HepG2 (cell line): ENCODE results near the gene STXBP4. TPM values are rescaled to one million over a fixed set of nuclear protein-coding genes. Genes with fewer than 3 reads are reported as not detected.

ENCODE experiments used
- ATAC-seq: fragments of 200-7000 bp; cut with Tn5 transposase; 3 replicates; pipeline ENCODE4 v1.9.1; 2020; ENCODE audit warnings: mild to moderate bottlenecking, moderate library complexity
- BruUV-seq: library from RNA; stranded (reverse); fragments of 400-500 nt; replicated peaks from 2 replicates; lab custom pipeline; 2021; lab: Mats Ljungman, UMichigan
- CTCF ChIA-PET: fragments of 300-600 bp; formaldehyde crosslinking; extraction: SDS; loops from one replicate; lab custom pipeline; 2021; ENCODE audit warnings: low total read pairs, inconsistent platforms, low intra/inter-chr PET ratio; lab: Yijun Ruan, JAX
- POLR2A ChIA-PET: fragments of 350-600 bp; sonication (Branson Sonifier 250); formaldehyde crosslinking; loops from one replicate; lab custom pipeline; 2020; ENCODE audit warnings: antibody characterized with exemption, inconsistent platforms; lab: Yijun Ruan, JAX
- DNase-seq: peaks from one replicate; pipeline ENCODE4 v3.0.0-alpha.2; 2015; ENCODE audit warnings: low spot score
- FAIRE-seq: peaks from 3 replicates; lab custom pipeline; 2011; peaks lifted over from hg19 to GRCh38; lab: Jason Lieb, UNC
- H2AFZ ChIP-seq: one replicate; pipeline ENCODE4 v1.6.1; 2011; ENCODE audit warnings: low read length, inconsistent platforms
- H3K27ac ChIP-seq: fragments of 300-600 bp; 3 replicates; pipeline ENCODE4 v1.8.0; 2011; ENCODE audit warnings: mixed run types, mild to moderate bottlenecking, mixed read lengths, low read length, inconsistent platforms; ENCODE audit not compliant: insufficient read depth; ENCODE audit errors: extremely low read length
- H3K27me3 ChIP-seq, 2 experiments: fragments of 200-600 bp in 1 of 2; 2 replicates in 1 of 2; 3 replicates in 1 of 2; pipeline versions ENCODE4 v1.6.0 to v1.8.0; 2011; ENCODE audit warnings: low read length in 2 of 2, mild to moderate bottlenecking in 2 of 2, moderate library complexity in 2 of 2, inconsistent platforms in 1 of 2; ENCODE audit not compliant: insufficient read depth in 2 of 2, control insufficient read depth in 1 of 2
- H3K36me3 ChIP-seq, 2 experiments: fragments of 200-600 bp in 1 of 2; replicated peaks in 1 of 2; 2 replicates in 1 of 2; 3 replicates in 1 of 2; pipeline versions ENCODE4 v1.5.1 to v1.8.0; 2011; ENCODE audit warnings: low read length in 2 of 2, inconsistent platforms in 1 of 2; ENCODE audit not compliant: insufficient read depth in 2 of 2, control insufficient read depth in 1 of 2
- H3K4me1 ChIP-seq: 2 replicates; pipeline ENCODE4 v1.5.1; 2012; ENCODE audit warnings: low read length, inconsistent platforms; ENCODE audit not compliant: insufficient read depth
- H3K4me2 ChIP-seq: 2 replicates; pipeline ENCODE4 v1.6.0; 2011; ENCODE audit warnings: low read depth, low read length, inconsistent platforms
- H3K4me3 ChIP-seq, 3 experiments: fragments of 200-600 bp in 1 of 3; sonication (generic), shearing (Covaris generic) in 1 of 3; replicated peaks in 1 of 3; 2 replicates each; pipeline ENCODE4 v1.5.1; 2011 to 2016; ENCODE audit warnings: low read length in 3 of 3, inconsistent platforms in 2 of 3, low read depth in 2 of 3, mild to moderate bottlenecking in 2 of 3, control low read depth in 1 of 3, mixed read lengths in 1 of 3; ENCODE audit not compliant: insufficient read depth in 1 of 3
- H3K79me2 ChIP-seq: one replicate; pipeline ENCODE4 v1.6.1; 2011; ENCODE audit warnings: low read length, inconsistent platforms; ENCODE audit not compliant: insufficient read depth
- H3K9ac ChIP-seq: 2 replicates; pipeline ENCODE4 v1.6.0; 2011; ENCODE audit warnings: mild to moderate bottlenecking, low read depth, low read length, inconsistent platforms; ENCODE audit not compliant: insufficient read depth
- H3K9me3 ChIP-seq: 2 replicates; pipeline ENCODE4 v1.5.1; 2012; ENCODE audit warnings: mild to moderate bottlenecking, low read length
- H4K20me1 ChIP-seq: 2 replicates; pipeline ENCODE4 v1.6.0; 2011; ENCODE audit warnings: inconsistent platforms, mild to moderate bottlenecking, low read length, moderate library complexity; ENCODE audit not compliant: insufficient read depth
- MAFF ChIP-seq: IDR thresholded peaks from 2 replicates; pipeline ENCODE4 v1.6.1; 2011; ENCODE audit warnings: low read depth, low read length, improper control_type of control experiment
- MAFK ChIP-seq, 2 experiments: IDR thresholded peaks in 1 of 2; conservative IDR thresholded peaks in 1 of 2; 2 replicates each; pipeline ENCODE4 v1.6.1; 2011; ENCODE audit warnings: improper control_type of control experiment in 2 of 2, low read length in 2 of 2
- SIX1 ChIP-seq: sonication (generic); formaldehyde crosslinking; IDR thresholded peaks from 2 replicates; pipeline ENCODE4 v1.4.0; 2020; ENCODE audit warnings: missing genetic modification reagents, borderline replicate concordance
- WGBS: methylation state at CpG from one replicate; pipeline ENCODE4 v1.1.6; 2017; ENCODE audit warnings: low lambda C conversion rate; 5-methylcytosine and 5-hydroxymethylcytosine counted together
- in situ Hi-C: cut with HindIII; loops from 2 replicates; pipeline ENCODE4 v1.10.0; 2017; ENCODE audit warnings: low pct_unique_long_range_greater_than_20kb; ENCODE audit not compliant: extremely low pct_ligation_motif_present
- intact Hi-C: fragments of 100-400 bp; cut with micrococcal nuclease; formaldehyde crosslinking; loops from one replicate; pipeline ENCODE4 v1.10.0; 2022; ENCODE audit not compliant: unreplicated experiment
- polyA plus RNA-seq, 8 experiments: library from polyadenylated mRNA; depleted of rRNA in 3 of 8; stranded (reverse) in 7 of 8; unstranded in 1 of 8; fragments of >200 nt; fragmentation: Illumina TruSeq in 4 of 8; extraction: Trizol in 4 of 8; gene quantifications; 2 replicates each; pipeline versions ENCODE4 v1.2.1 to v1.2.3, GENCODE V29; 2011 to 2016; ENCODE audit warnings: low read depth in 4 of 8, missing spikeins in 1 of 8, mixed read lengths in 1 of 8; ENCODE audit not compliant: insufficient read depth in 1 of 8
- total RNA-seq, 5 experiments: library from RNA; depleted of rRNA; stranded (reverse); fragments of >200 nt; fragmentation: Illumina TruSeq; extraction: Trizol; gene quantifications; 2 replicates each; pipeline ENCODE4 v1.2.3, GENCODE V29; 2016; ENCODE audit warnings: low read depth in 1 of 5
- TF ChIP-seq, protein P1 (sequence below): sonication (generic); formaldehyde crosslinking; IDR thresholded peaks from 2 replicates; pipeline ENCODE4 v1.8.1; 2023; ENCODE audit warnings: mild to moderate bottlenecking, missing genetic modification reagents, borderline replicate concordance

The STXBP4 gene
- total and polyA plus RNA-seq, 2 of the 13 experiments (the other 11 are each of a cell fraction or from before 2014, with no cell fraction given): 8.5 to 36.1 TPM

GRCh38 chr17:55098765-55099164 is 130.2 kb downstream of the STXBP4 start:
- DNase-seq (no peak), ATAC-seq (no peak), FAIRE-seq (no peak)
- H3K27me3 ChIP-seq: no peaks in the 10 kb centered on the region
- H4K20me1 ChIP-seq: no peaks in the 10 kb centered on the region
- H3K27ac ChIP-seq: no peak overlapping the region
- no peak overlapping the region for H3K4me3 ChIP-seq
- ChIA-PET POLR2A (no interaction called here), CTCF (no interaction called here)
- H3K4me2 ChIP-seq: no peak overlapping the region
- intact Hi-C loops: no loop called here
- H3K9ac ChIP-seq: no peak overlapping the region
- no peaks in the 10 kb centered on the region for H3K4me1 ChIP-seq
- TF ChIP-seq, protein P1, sequence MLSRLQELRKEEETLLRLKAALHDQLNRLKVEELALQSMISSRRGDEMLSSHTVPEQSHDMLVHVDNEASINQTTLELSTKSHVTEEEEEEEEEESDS: no peak
- TF ChIP-seq MAFK (conservative IDR thresholded peaks at IDR 0.05 in 1 of 2, IDR thresholded peaks at IDR 0.05 in 1 of 2; ENCODE audit: low read length in 2 of 2) (peak; percentile 36; a peak in 2 of 4 replicates), MAFF (0 out of 2 replicates have a peak, but pooled peaks have one; percentile 23), SIX1 (CRISPR knock-in tag) (no peak)
- H3K36me3 ChIP-seq: peaks cover 0 to 4% of the 10 kb centered on the region in 2 experiments; a peak in 2 of 5 replicates
- no peaks in the 10 kb centered on the region for H3K79me2 ChIP-seq
- in situ Hi-C loops: no loop called here
- BruUV-seq: no TSS peak
- 0 out of 2 replicates have a peak, but pooled peaks cover 5% of the 10 kb centered on the region for H3K9me3 ChIP-seq
- H2AFZ ChIP-seq: no peak overlapping the region
- 96% methylated on average over 1 of the region's 1 CpG for WGBS

DNA sequence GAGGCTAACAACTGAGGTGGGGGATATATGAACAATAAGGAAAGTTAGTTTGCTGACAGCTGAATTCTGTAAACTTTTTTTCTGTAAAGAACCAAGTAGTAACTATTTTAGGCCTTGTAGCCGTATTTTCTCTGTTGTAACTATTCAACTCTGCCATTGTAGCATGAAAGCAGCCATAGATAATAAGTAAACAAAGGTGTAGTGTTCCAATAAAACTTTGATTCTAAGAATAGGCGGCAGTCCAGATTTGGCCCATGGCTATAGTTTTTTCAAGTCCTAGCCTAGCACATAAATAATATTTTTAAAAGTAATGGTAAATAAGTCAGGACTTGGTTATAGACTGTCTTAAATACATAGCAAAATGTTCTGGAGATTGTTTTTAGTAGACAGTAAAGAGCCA is 142.0 kb downstream of the STXBP4 start:
- ChIA-PET POLR2A (no interaction called here), CTCF (no interaction called here)
- Histone ChIP-seq H3K4me1 (no peaks in the 10 kb centered on the region), H3K4me2 (no peak overlapping the region), H2AFZ (no peak overlapping the region), H3K27ac (no peak overlapping the region), H3K79me2 (no peaks in the 10 kb centered on the region), H3K9ac (no peak overlapping the region), H3K36me3 (0 out of 5 replicates have a peak, but pooled peaks cover 1 to 2% of the 10 kb centered on the region in 2 experiments), H3K27me3 (no peaks in the 10 kb centered on the region), H3K9me3 (no peaks in the 10 kb centered on the region), H4K20me1 (no peaks in the 10 kb centered on the region), H3K4me3 (no peak overlapping the region)
- BruUV-seq: no TSS peak
- no peak for DNase-seq
- ATAC-seq: no peak
- FAIRE-seq: no peak
- intact Hi-C loops: no loop called here
- WGBS: 98% methylated on average over 2 of the region's 2 CpGs
- in situ Hi-C loops: no loop called here
- TF ChIP-seq, protein P1: no peak
- TF ChIP-seq, all 625 proteins: peak for 0
